PC-3 (cell line): Measurements from ENCODE around the gene XPC. TPM values are rescaled to one million over a fixed set of nuclear protein-coding genes. Genes with fewer than 3 reads are reported as not detected.
A peak's percentile ranks its signal among the peaks of the same experiment; 100 is the strongest.

Experiments used
- ATAC-seq: fragments of 200-7000 bp; cut with Tn5 transposase; 2 replicates; pipeline ENCODE4 v1.9.1; 2020; ENCODE audit warnings: mild to moderate bottlenecking, moderate library complexity
- BruUV-seq: library from RNA; stranded (reverse); fragments of 400-500 nt; replicated peaks from 2 replicates; lab custom pipeline; 2021; lab: Mats Ljungman, UMichigan
- CTCF ChIA-PET: fragments of 300-600 bp; sonication (Branson Sonifier 250); formaldehyde crosslinking; loops from one replicate; lab custom pipeline; 2022; ENCODE audit warnings: antibody characterized with exemption; lab: Charles Lee
- POLR2A ChIA-PET: fragments of 300-600 bp; sonication (Branson Sonifier 250); formaldehyde crosslinking; loops from one replicate; lab custom pipeline; 2022; ENCODE audit warnings: antibody characterized with exemption; ENCODE audit not compliant: unreplicated experiment; lab: Charles Lee
- DNase-seq: peaks from one replicate; pipeline ENCODE4 v3.0.0-alpha.2; 2015
- H2AFZ ChIP-seq: fragments of 300-600 bp; sonication (generic); 2 replicates; pipeline ENCODE4 v1.6.0; 2016; ENCODE audit warnings: antibody characterized with exemption, low read length
- H3F3A ChIP-seq: fragments of 300-600 bp; sonication (generic); one replicate; pipeline ENCODE4 v1.6.0; 2017; ENCODE audit warnings: antibody characterized with exemption, low read length, control low read depth, mild to moderate bottlenecking; ENCODE audit not compliant: unreplicated experiment
- H3K27ac ChIP-seq: fragments of 300-600 bp; sonication (generic); 2 replicates; pipeline ENCODE4 v1.5.1; 2016; ENCODE audit warnings: mild to moderate bottlenecking, low read length
- H3K27me3 ChIP-seq: fragments of 300-600 bp; sonication (generic); 2 replicates; pipeline ENCODE4 v1.6.1; 2016; ENCODE audit warnings: low read length, mixed read lengths
- H3K36me3 ChIP-seq: fragments of 300-600 bp; sonication (generic); 2 replicates; pipeline ENCODE4 v1.6.1; 2016; ENCODE audit warnings: low read depth, mixed run types, low read length, mixed read lengths
- H3K4me1 ChIP-seq: fragments of 300-600 bp; sonication (generic); 2 replicates; pipeline ENCODE4 v1.5.1; 2016; ENCODE audit warnings: low read length; ENCODE audit not compliant: insufficient read depth
- H3K4me2 ChIP-seq: fragments of 300-600 bp; sonication (generic); 2 replicates; pipeline ENCODE4 v1.6.0; 2016; ENCODE audit warnings: low read length
- H3K4me3 ChIP-seq: fragments of 300-600 bp; sonication (generic); 2 replicates; pipeline ENCODE4 v1.5.1; 2016; ENCODE audit warnings: mild to moderate bottlenecking, low read length, mixed read lengths
- H3K79me2 ChIP-seq: fragments of 300-600 bp; sonication (generic); 2 replicates; pipeline ENCODE4 v1.6.1; 2017; ENCODE audit warnings: low read length, mixed read lengths
- H3K9ac ChIP-seq: fragments of 300-600 bp; sonication (generic); 2 replicates; pipeline ENCODE4 v1.6.0; 2016; ENCODE audit warnings: mild to moderate bottlenecking, low read length
- H3K9me2 ChIP-seq: fragments of 300-600 bp; sonication (generic); replicated peaks from 2 replicates; pipeline ENCODE4 v1.6.1; 2016; ENCODE audit warnings: mixed run types, low read length, mixed read lengths
- H3K9me3 ChIP-seq: fragments of 300-600 bp; sonication (generic); 2 replicates; pipeline ENCODE4 v1.6.1; 2016; ENCODE audit warnings: low read length, mixed read lengths
- H4K20me1 ChIP-seq: fragments of 300-600 bp; sonication (generic); 2 replicates; pipeline ENCODE4 v1.6.1; 2016; ENCODE audit warnings: low read length, mixed read lengths
- CTCF ChIP-seq: fragments of 300-600 bp; sonication (generic); conservative IDR thresholded peaks from 2 replicates; pipeline ENCODE4 v1.5.1; 2017; ENCODE audit warnings: antibody characterized with exemption, low read depth, mild to moderate bottlenecking, low read length
- EZH2 ChIP-seq: fragments of 300-600 bp; sonication (generic); IDR thresholded peaks from one replicate; pipeline ENCODE4 v1.6.1; 2017; ENCODE audit warnings: antibody characterized with exemption, mild to moderate bottlenecking, low read length; ENCODE audit not compliant: unreplicated experiment
- EZH2phosphoT487 ChIP-seq: fragments of 300-600 bp; sonication (generic); IDR thresholded peaks from 2 replicates; pipeline ENCODE4 v1.6.1; 2018; ENCODE audit warnings: mild to moderate bottlenecking, antibody characterized with exemption, low read length, borderline replicate concordance
- intact Hi-C: fragments of 100-400 bp; cut with micrococcal nuclease; formaldehyde crosslinking; loops from 2 replicates; pipeline ENCODE4 v1.9.0; 2023
- total RNA-seq: library from RNA; depleted of rRNA; stranded (reverse); fragments of >200 nt; gene quantifications from 2 replicates; pipeline ENCODE4 v1.2.3, GENCODE V29; 2014

The XPC gene
- total RNA-seq, 1 experiment from 2014 or later = 24.3 TPM

- H3K27ac ChIP-seq = no peak overlapping the region
- POLR2A ChIA-PET = interaction anchor here (0.7 to 0.9 kb wide), 2 partner anchors 9 to 16 kb away, joined by 3 to 4 read pairs; partner anchors contain the start of genes LSM3 and XPC
Measured at GRCh38 chr3:14169871-14170270, 8.5 kb downstream of the XPC start.

GRCh38 chr3:14169435-14169834 lies 9.0 kb downstream of the XPC start:
- no TSS peak for BruUV-seq
- ATAC-seq (no peak), DNase-seq (no peak)
- Histone ChIP-seq H3K9me2 (no peaks in the 10 kb centered on the region), H3K9me3 (no peaks in the 10 kb centered on the region), H4K20me1 (0 out of 2 replicates have a peak, but pooled peaks cover 3% of the 10 kb centered on the region), H3K27ac (no peak overlapping the region), H3F3A (no peaks in the 10 kb centered on the region), H3K79me2 (peaks cover 8% of the 10 kb centered on the region), H3K27me3 (no peaks in the 10 kb centered on the region), H2AFZ (no peak overlapping the region), H3K36me3 (peaks cover 69% of the 10 kb centered on the region), H3K9ac (no peak overlapping the region), H3K4me2 (no peak overlapping the region), H3K4me1 (peaks cover 9% of the 10 kb centered on the region; the same call in 1 of the 2 replicates), H3K4me3 (no peak overlapping the region)
- TF ChIP-seq EZH2 (no peak), CTCF (no peak), EZH2phosphoT487 (no peak)
- ChIA-PET CTCF (no interaction called here), POLR2A (interaction anchor here (0.7 to 0.9 kb wide), 2 partner anchors 9 to 16 kb away, joined by 3 to 4 read pairs; partner anchors contain the start of genes LSM3 and XPC)
- intact Hi-C loops = no loop called here

More at GRCh38 chr3:14169871-14170270, 8.5 kb downstream of the XPC start:
- Histone ChIP-seq H3K9me3 (no peaks in the 10 kb centered on the region), H3K4me3 (no peak overlapping the region), H4K20me1 (0 out of 2 replicates have a peak, but pooled peaks cover 4% of the 10 kb centered on the region), H2AFZ (no peak overlapping the region), H3K4me1 (peaks cover 12% of the 10 kb centered on the region; the same call in 1 of the 2 replicates), H3K4me2 (no peak overlapping the region), H3F3A (no peaks in the 10 kb centered on the region), H3K27me3 (no peaks in the 10 kb centered on the region), H3K9me2 (no peaks in the 10 kb centered on the region), H3K9ac (no peak overlapping the region), H3K36me3 (peaks cover 64% of the 10 kb centered on the region), H3K79me2 (peaks cover 12% of the 10 kb centered on the region)
- ATAC-seq = peak; percentile 11; the same call in 1 of the 2 replicates
- CTCF ChIA-PET = no interaction called here
- BruUV-seq = no TSS peak
- TF ChIP-seq CTCF = no peak
- DNase-seq = no peak
- intact Hi-C loops = no loop called here

- Histone ChIP-seq H3K36me3 (peaks cover 83% of the 10 kb centered on the region), H3K27ac (no peak overlapping the region), H3K9me2 (no peaks in the 10 kb centered on the region)
Measured at GRCh38 chr3:14166877-14167603, 11.4 kb downstream of the XPC start.

More at GRCh38 chr3:14166877-14167603, 11.4 kb downstream of the XPC start:
- no peaks in the 10 kb centered on the region for H3F3A ChIP-seq
- BruUV-seq = no TSS peak
- no peak for TF ChIP-seq EZH2
- TF ChIP-seq CTCF = no peak
- ChIA-PET POLR2A (interaction anchor here (0.6 kb wide), 1 partner anchor 12 kb away, joined by 4 read pairs; the partner anchor contains the start of genes LSM3 and XPC), CTCF (no interaction called here)
- no peak overlapping the region for H3K9ac ChIP-seq
- no peak overlapping the region for H3K4me2 ChIP-seq
- ATAC-seq (no peak; the same call in 1 of the 2 replicates), DNase-seq (no peak)
- H3K4me1 ChIP-seq = peaks cover 9% of the 10 kb centered on the region; the same call in 1 of the 2 replicates
- no peak overlapping the region for H3K4me3 ChIP-seq
- intact Hi-C loops = no loop called here
- H3K9me3 ChIP-seq = 0 out of 2 replicates have a peak, but pooled peaks cover 4% of the 10 kb centered on the region
- 0 out of 2 replicates have a peak, but pooled peaks cover 3% of the 10 kb centered on the region for H4K20me1 ChIP-seq
- no peaks in the 10 kb centered on the region for H3K27me3 ChIP-seq
- H3K79me2 ChIP-seq = no peaks in the 10 kb centered on the region
- H2AFZ ChIP-seq = no peak overlapping the region
